C4-2B (cell line): Measurements from ENCODE around the gene DNAAF9.

Experiments used
- H3K27ac ChIP-seq: fragments of 450-650 bp; 2 replicates; pipeline ENCODE4 v1.5.1; 2017
- CTCF ChIP-seq: fragments of 450-650 bp; conservative IDR thresholded peaks from 2 replicates; pipeline ENCODE4 v1.5.1; 2017; ENCODE audit warnings: mild to moderate bottlenecking
- ZFX ChIP-seq: fragments of 450-650 bp; IDR thresholded peaks from 2 replicates; pipeline ENCODE4 v1.6.1; 2017

The DNAAF9 gene

GRCh38 chr20:3407040-3407770 is at the start of gene DNAAF9:
Gene DNAAF9 (minus strand): TSS chr20:3407669. CDS start chr20:3407557, 112 bp downstream.
- H3K27ac ChIP-seq: peak within 1 kb of the TSS; percentile 11; the same call in 1 of the 2 replicates
- no peak for TF ChIP-seq ZFX
- peak; percentile 27 for TF ChIP-seq CTCF

DNA sequence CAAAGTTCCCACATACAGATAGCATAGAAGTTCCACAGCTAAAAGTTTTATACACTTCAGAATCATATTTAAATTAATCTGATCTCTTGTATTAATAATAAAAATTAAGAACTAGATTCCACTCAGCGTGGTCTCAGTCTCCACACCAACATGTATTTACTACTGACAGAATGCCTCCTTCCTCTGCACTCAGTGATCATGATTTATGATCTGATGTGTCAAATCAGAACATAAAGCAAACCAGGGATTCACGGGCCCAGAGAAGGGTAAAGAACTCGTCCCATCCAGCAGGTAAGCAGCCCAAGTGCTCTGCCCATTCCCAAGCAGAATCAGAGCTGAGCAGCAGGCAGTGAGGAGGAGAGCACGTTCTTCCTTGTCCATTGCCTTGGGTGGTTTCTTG is 49.2 kb upstream of the DNAAF9 start:
- no peak overlapping the region for H3K27ac ChIP-seq
- TF ChIP-seq ZFX (no peak), CTCF (no peak)

GRCh38 chr20:3454831-3455230 is 47.4 kb upstream of the DNAAF9 start:
- H3K27ac ChIP-seq: no peak overlapping the region
- TF ChIP-seq ZFX: no peak
- TF ChIP-seq CTCF: no peak

DNA sequence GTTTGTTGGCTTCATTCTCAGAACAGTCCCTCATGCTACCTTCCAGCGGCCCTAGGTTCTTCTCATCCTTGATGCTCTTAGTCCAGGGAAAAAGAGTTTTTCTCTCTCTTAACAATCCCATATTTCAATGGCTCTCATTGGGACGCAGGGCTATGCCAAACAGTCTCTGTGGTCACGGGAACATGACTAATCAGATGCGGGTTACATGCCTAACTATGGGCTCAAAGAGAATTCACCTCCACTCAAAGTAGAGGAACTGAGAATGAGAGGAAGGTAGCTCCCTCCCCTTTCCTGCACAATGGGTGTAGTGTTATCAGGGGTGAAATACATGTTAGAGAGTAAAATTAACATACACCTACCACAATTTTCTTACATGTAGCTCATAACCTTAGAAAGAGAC is 45.2 kb upstream of the DNAAF9 start:
- TF ChIP-seq ZFX (no peak), CTCF (no peak)
- no peak overlapping the region for H3K27ac ChIP-seq

GRCh38 chr20:3452136-3452535 is 44.7 kb upstream of the DNAAF9 start:
- TF ChIP-seq CTCF (no peak), ZFX (no peak)
- no peak overlapping the region for H3K27ac ChIP-seq

GRCh38 chr20:3449319-3449718 is 41.9 kb upstream of the DNAAF9 start:
- TF ChIP-seq ZFX: no peak
- no peak for TF ChIP-seq CTCF
- no peak overlapping the region for H3K27ac ChIP-seq

GRCh38 chr20:3447321-3447720 is 39.9 kb upstream of the DNAAF9 start:
- TF ChIP-seq ZFX (no peak), CTCF (no peak)
- no peak overlapping the region for H3K27ac ChIP-seq
